WTC11 (cell line): ENCODE results near the gene CLN6. TPM values are rescaled to one million over a fixed set of nuclear protein-coding genes. Genes with fewer than 3 reads are reported as not detected.

Experiments
- ATAC-seq: fragments of 200-7000 bp; cut with Tn5 transposase; 2 replicates; pipeline ENCODE4 v1.10.0; 2021; ENCODE audit warnings: mild to moderate bottlenecking, moderate library complexity
- CTCF ChIA-PET: fragments of 300-600 bp; sonication (Branson Sonifier 250); formaldehyde crosslinking; loops from one replicate; lab custom pipeline; 2021; ENCODE audit warnings: antibody characterized with exemption; lab: Charles Lee
- POLR2A ChIA-PET: fragments of 350-600 bp; sonication (Branson Sonifier 250); formaldehyde crosslinking; loops from one replicate; lab custom pipeline; 2021; ENCODE audit warnings: antibody characterized with exemption; lab: Charles Lee
- DNase-seq: peaks from one replicate; pipeline ENCODE4 v3.0.0; 2021; ENCODE audit warnings: low spot score
- H3K27ac Mint-ChIP-seq: 2 replicates; pipeline ENCODE4 v1.8.0; 2021; ENCODE audit warnings: mixed read lengths
- H3K27me3 Mint-ChIP-seq: 2 replicates; pipeline ENCODE4 v1.8.0; 2021; ENCODE audit warnings: low read depth, mild to moderate bottlenecking, moderate library complexity, mixed read lengths
- H3K36me3 Mint-ChIP-seq: 2 replicates; pipeline ENCODE4 v1.8.0; 2021; ENCODE audit warnings: mixed read lengths
- H3K4me1 Mint-ChIP-seq: 2 replicates; pipeline ENCODE4 v1.8.0; 2022; ENCODE audit warnings: mixed read lengths
- H3K4me3 Mint-ChIP-seq: 2 replicates; pipeline ENCODE4 v1.8.0; 2021; ENCODE audit warnings: mild to moderate bottlenecking, moderate library complexity, mixed read lengths
- H3K9me3 Mint-ChIP-seq: 2 replicates; pipeline ENCODE4 v1.8.0; 2021; ENCODE audit warnings: mixed read lengths
- CBFB ChIP-seq: sonication (generic); formaldehyde crosslinking; IDR thresholded peaks from 2 replicates; pipeline ENCODE4 v1.8.1; 2022; ENCODE audit warnings: mild to moderate bottlenecking, low read depth, missing genetic modification reagents
- ERG ChIP-seq: fragments of 250-450 bp; sonication (Bioruptor Pico); IDR thresholded peaks from 2 replicates; pipeline ENCODE4 v1.8.0; 2021; ENCODE audit warnings: mild to moderate bottlenecking
- GABPB1 ChIP-seq: sonication (generic); formaldehyde crosslinking; IDR thresholded peaks from 2 replicates; pipeline ENCODE4 v1.8.1; 2023; ENCODE audit warnings: mild to moderate bottlenecking, missing genetic modification reagents
- GTF2I ChIP-seq: fragments of 250-450 bp; sonication (Bioruptor Pico); conservative IDR thresholded peaks from 2 replicates; pipeline ENCODE4 v1.4.0; 2021; ENCODE audit warnings: mild to moderate bottlenecking
- MYBL2 ChIP-seq: sonication (generic); formaldehyde crosslinking; IDR thresholded peaks from 2 replicates; pipeline ENCODE4 v1.8.1; 2023; ENCODE audit warnings: mild to moderate bottlenecking, moderate library complexity, missing genetic modification reagents
- PRRX2 ChIP-seq: fragments of 250-450 bp; sonication (Bioruptor Pico); IDR thresholded peaks from 2 replicates; pipeline ENCODE4 v1.8.0; 2021; ENCODE audit warnings: mild to moderate bottlenecking
- SMAD4 ChIP-seq: sonication (generic); formaldehyde crosslinking; IDR thresholded peaks from 2 replicates; pipeline ENCODE4 v1.8.0; 2022; ENCODE audit warnings: mild to moderate bottlenecking, missing genetic modification reagents
- STAT6 ChIP-seq: sonication (generic); formaldehyde crosslinking; conservative IDR thresholded peaks from 2 replicates; pipeline ENCODE4 v1.8.1; 2023; ENCODE audit warnings: mild to moderate bottlenecking, low read depth, missing genetic modification reagents, moderate library complexity
- TCF7 ChIP-seq: sonication (generic); formaldehyde crosslinking; IDR thresholded peaks from 2 replicates; pipeline ENCODE4 v1.8.0; 2022; ENCODE audit warnings: mild to moderate bottlenecking, low read depth, missing genetic modification reagents, moderate library complexity
- TEAD4 ChIP-seq: sonication (generic); formaldehyde crosslinking; IDR thresholded peaks from 2 replicates; pipeline ENCODE4 v1.8.0; 2022; ENCODE audit warnings: mild to moderate bottlenecking, missing genetic modification reagents
- ZNF121 ChIP-seq: sonication (generic); formaldehyde crosslinking; IDR thresholded peaks from 2 replicates; pipeline ENCODE4 v1.8.0; 2023; ENCODE audit warnings: missing genetic modification reagents
- ZNF423 ChIP-seq: fragments of 250-450 bp; sonication (Bioruptor Pico); IDR thresholded peaks from 2 replicates; pipeline ENCODE4 v2.1.2; 2022; ENCODE audit warnings: mild to moderate bottlenecking, moderate library complexity
- ZNF671 ChIP-seq: fragments of 250-450 bp; sonication (Bioruptor Pico); IDR thresholded peaks from 2 replicates; pipeline ENCODE4 v1.8.0; 2021; ENCODE audit warnings: mild to moderate bottlenecking
- total RNA-seq: library from RNA; stranded (reverse); gene quantifications from 3 replicates; pipeline ENCODE4 v1.2.3, GENCODE V29; 2021
- TF ChIP-seq, protein P1 (sequence below): sonication (generic); formaldehyde crosslinking; IDR thresholded peaks from 2 replicates; pipeline ENCODE4 v1.8.0; 2022; ENCODE audit warnings: mild to moderate bottlenecking, missing genetic modification reagents
- TF ChIP-seq, protein P2 (sequence below): sonication (generic); formaldehyde crosslinking; IDR thresholded peaks from 2 replicates; pipeline ENCODE4 v1.8.0; 2023; ENCODE audit warnings: missing genetic modification reagents, mild to moderate bottlenecking, borderline replicate concordance
- TF ChIP-seq, protein P3 (sequence below): sonication (generic); formaldehyde crosslinking; IDR thresholded peaks from 2 replicates; pipeline ENCODE4 v1.8.1; 2023; ENCODE audit warnings: mild to moderate bottlenecking, missing genetic modification reagents
- TF ChIP-seq, protein P4 (sequence below): fragments of 200-600 bp; IDR thresholded peaks from 2 replicates; pipeline ENCODE4 v1.8.0; 2022; ENCODE audit warnings: antibody characterized with exemption
- TF ChIP-seq, protein P5 (sequence below): sonication (generic); formaldehyde crosslinking; IDR thresholded peaks from 2 replicates; pipeline ENCODE4 v1.8.0; 2022; ENCODE audit warnings: mild to moderate bottlenecking, missing genetic modification reagents

Gene CLN6
- total RNA-seq, 1 experiment from 2014 or later = 50.2 TPM

DNA sequence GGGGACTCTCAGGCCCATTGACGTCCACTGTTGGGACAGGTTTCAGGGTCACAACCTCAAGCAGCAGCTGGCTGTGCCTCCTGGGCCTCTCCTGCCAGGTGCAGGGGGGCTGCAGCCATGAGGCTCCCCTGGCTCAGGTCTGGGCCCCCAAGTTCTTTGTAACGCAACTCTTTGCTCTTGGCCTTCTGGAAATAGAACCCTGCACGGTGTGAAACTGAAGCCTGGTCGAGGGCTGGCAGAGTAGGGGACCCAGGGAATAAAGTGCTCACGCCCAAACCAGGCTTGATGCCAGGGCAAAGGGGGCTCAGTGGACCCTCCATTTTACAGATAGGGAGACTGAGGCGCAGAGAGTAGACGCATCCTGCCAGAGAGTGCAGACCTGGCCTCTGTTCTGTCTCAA is 25.2 kb downstream of the CLN6 start:
- TF ChIP-seq, protein P1, sequence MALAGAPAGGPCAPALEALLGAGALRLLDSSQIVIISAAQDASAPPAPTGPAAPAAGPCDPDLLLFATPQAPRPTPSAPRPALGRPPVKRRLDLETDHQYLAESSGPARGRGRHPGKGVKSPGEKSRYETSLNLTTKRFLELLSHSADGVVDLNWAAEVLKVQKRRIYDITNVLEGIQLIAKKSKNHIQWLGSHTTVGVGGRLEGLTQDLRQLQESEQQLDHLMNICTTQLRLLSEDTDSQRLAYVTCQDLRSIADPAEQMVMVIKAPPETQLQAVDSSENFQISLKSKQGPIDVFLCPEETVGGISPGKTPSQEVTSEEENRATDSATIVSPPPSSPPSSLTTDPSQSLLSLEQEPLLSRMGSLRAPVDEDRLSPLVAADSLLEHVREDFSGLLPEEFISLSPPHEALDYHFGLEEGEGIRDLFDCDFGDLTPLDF (CRISPR knock-in tag) = no peak
- TF ChIP-seq GTF2I (no peak), STAT6 (CRISPR knock-in tag) (no peak), TEAD4 (CRISPR knock-in tag) (no peak), PRRX2 (no peak)
- TF ChIP-seq, protein P2, sequence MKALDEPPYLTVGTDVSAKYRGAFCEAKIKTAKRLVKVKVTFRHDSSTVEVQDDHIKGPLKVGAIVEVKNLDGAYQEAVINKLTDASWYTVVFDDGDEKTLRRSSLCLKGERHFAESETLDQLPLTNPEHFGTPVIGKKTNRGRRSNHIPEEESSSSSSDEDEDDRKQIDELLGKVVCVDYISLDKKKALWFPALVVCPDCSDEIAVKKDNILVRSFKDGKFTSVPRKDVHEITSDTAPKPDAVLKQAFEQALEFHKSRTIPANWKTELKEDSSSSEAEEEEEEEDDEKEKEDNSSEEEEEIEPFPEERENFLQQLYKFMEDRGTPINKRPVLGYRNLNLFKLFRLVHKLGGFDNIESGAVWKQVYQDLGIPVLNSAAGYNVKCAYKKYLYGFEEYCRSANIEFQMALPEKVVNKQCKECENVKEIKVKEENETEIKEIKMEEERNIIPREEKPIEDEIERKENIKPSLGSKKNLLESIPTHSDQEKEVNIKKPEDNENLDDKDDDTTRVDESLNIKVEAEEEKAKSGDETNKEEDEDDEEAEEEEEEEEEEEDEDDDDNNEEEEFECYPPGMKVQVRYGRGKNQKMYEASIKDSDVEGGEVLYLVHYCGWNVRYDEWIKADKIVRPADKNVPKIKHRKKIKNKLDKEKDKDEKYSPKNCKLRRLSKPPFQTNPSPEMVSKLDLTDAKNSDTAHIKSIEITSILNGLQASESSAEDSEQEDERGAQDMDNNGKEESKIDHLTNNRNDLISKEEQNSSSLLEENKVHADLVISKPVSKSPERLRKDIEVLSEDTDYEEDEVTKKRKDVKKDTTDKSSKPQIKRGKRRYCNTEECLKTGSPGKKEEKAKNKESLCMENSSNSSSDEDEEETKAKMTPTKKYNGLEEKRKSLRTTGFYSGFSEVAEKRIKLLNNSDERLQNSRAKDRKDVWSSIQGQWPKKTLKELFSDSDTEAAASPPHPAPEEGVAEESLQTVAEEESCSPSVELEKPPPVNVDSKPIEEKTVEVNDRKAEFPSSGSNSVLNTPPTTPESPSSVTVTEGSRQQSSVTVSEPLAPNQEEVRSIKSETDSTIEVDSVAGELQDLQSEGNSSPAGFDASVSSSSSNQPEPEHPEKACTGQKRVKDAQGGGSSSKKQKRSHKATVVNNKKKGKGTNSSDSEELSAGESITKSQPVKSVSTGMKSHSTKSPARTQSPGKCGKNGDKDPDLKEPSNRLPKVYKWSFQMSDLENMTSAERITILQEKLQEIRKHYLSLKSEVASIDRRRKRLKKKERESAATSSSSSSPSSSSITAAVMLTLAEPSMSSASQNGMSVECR (CRISPR knock-in tag) = no peak
- TF ChIP-seq, protein P3, sequence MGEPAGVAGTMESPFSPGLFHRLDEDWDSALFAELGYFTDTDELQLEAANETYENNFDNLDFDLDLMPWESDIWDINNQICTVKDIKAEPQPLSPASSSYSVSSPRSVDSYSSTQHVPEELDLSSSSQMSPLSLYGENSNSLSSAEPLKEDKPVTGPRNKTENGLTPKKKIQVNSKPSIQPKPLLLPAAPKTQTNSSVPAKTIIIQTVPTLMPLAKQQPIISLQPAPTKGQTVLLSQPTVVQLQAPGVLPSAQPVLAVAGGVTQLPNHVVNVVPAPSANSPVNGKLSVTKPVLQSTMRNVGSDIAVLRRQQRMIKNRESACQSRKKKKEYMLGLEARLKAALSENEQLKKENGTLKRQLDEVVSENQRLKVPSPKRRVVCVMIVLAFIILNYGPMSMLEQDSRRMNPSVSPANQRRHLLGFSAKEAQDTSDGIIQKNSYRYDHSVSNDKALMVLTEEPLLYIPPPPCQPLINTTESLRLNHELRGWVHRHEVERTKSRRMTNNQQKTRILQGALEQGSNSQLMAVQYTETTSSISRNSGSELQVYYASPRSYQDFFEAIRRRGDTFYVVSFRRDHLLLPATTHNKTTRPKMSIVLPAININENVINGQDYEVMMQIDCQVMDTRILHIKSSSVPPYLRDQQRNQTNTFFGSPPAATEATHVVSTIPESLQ (CRISPR knock-in tag) = no peak
- Mint-ChIP-seq H3K27me3 (no peaks in the 10 kb centered on the region), H3K4me1 (peaks cover 50% of the 10 kb centered on the region), H3K9me3 (no peaks in the 10 kb centered on the region), H3K36me3 (no peaks in the 10 kb centered on the region), H3K4me3 (no peak overlapping the region), H3K27ac (no peak overlapping the region)
- ATAC-seq (no peak), DNase-seq (no peak)
- CTCF ChIA-PET = interaction anchor here (3.8 kb wide), 1 partner anchor 9 kb away, joined by 25 read pairs; no protein-coding TSS in a partner anchor
- POLR2A ChIA-PET = no interaction called here

DNA sequence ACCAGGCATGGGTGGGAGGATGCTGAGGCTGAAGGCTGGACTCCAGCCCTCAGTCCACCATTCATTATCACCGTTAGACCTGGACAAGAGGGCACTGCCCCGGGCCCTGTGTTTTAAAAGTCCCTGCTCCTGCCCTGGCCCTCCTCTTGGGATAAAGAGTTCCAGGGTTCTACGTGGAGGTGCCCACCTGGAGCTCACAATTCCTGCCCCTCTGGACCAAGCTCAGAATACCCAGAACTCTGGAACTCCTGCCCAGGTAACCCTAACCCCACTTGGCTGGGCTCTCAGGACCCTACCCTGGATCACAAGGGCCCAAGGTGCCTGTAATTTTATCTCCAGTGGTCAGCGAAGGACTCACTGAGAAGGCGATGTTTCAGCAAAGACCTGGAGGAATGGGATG is 25.6 kb downstream of the CLN6 start:
- H3K27ac Mint-ChIP-seq = no peak overlapping the region
- ATAC-seq = no peak
- H3K4me1 Mint-ChIP-seq = peaks cover 51% of the 10 kb centered on the region
- no peaks in the 10 kb centered on the region for H3K27me3 Mint-ChIP-seq
- DNase-seq = no peak
- no peaks in the 10 kb centered on the region for H3K36me3 Mint-ChIP-seq
- POLR2A ChIA-PET = no interaction called here
- CTCF ChIA-PET = interaction anchor here (3.8 kb wide), 1 partner anchor 9 kb away, joined by 25 read pairs; no protein-coding TSS in a partner anchor
- no peaks in the 10 kb centered on the region for H3K9me3 Mint-ChIP-seq
- no peak overlapping the region for H3K4me3 Mint-ChIP-seq
- TF ChIP-seq, protein P4, sequence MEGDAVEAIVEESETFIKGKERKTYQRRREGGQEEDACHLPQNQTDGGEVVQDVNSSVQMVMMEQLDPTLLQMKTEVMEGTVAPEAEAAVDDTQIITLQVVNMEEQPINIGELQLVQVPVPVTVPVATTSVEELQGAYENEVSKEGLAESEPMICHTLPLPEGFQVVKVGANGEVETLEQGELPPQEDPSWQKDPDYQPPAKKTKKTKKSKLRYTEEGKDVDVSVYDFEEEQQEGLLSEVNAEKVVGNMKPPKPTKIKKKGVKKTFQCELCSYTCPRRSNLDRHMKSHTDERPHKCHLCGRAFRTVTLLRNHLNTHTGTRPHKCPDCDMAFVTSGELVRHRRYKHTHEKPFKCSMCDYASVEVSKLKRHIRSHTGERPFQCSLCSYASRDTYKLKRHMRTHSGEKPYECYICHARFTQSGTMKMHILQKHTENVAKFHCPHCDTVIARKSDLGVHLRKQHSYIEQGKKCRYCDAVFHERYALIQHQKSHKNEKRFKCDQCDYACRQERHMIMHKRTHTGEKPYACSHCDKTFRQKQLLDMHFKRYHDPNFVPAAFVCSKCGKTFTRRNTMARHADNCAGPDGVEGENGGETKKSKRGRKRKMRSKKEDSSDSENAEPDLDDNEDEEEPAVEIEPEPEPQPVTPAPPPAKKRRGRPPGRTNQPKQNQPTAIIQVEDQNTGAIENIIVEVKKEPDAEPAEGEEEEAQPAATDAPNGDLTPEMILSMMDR = no peak
- TF ChIP-seq, protein P5, sequence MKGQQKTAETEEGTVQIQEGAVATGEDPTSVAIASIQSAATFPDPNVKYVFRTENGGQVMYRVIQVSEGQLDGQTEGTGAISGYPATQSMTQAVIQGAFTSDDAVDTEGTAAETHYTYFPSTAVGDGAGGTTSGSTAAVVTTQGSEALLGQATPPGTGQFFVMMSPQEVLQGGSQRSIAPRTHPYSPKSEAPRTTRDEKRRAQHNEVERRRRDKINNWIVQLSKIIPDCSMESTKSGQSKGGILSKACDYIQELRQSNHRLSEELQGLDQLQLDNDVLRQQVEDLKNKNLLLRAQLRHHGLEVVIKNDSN (CRISPR knock-in tag) = no peak
- TF ChIP-seq ERG (CRISPR knock-in tag) (no peak), ZNF671 (no peak), MYBL2 (no peak), TCF7 (CRISPR knock-in tag) (no peak), PRRX2 (no peak), ZNF121 (CRISPR knock-in tag) (no peak), ZNF423 (CRISPR knock-in tag) (no peak), CBFB (CRISPR knock-in tag) (no peak), SMAD4 (CRISPR knock-in tag) (no peak), GABPB1 (CRISPR knock-in tag) (no peak), TEAD4 (CRISPR knock-in tag) (no peak)
- TF ChIP-seq, protein P3 (CRISPR knock-in tag) = no peak
